Activated CD4-positive, alpha-beta T cell treated with anti-CD3 and anti-CD28 coated beads, Interleukin-2, amount 10 ng/mL, durations not matched to agents 7 days and 5 days (primary cell): ENCODE measurements around the gene MPPED1. TPM values are rescaled to one million over a fixed set of nuclear protein-coding genes. Genes with fewer than 3 reads are reported as not detected.

Experiments used
- CTCF ChIA-PET: fragments of 350-600 bp; sonication (Branson Sonifier 250); formaldehyde crosslinking; loops from one replicate; lab custom pipeline; 2021; ENCODE audit warnings: antibody characterized with exemption; lab: Charles Lee
- POLR2A ChIA-PET: fragments of 350-600 bp; sonication (Branson Sonifier 250); formaldehyde crosslinking; loops from one replicate; lab custom pipeline; 2021; ENCODE audit warnings: antibody characterized with exemption; lab: Charles Lee
- DNase-seq: peaks from one replicate; pipeline ENCODE4 v3.0.0-alpha.2; 2020
- H3K27ac Mint-ChIP-seq: one replicate; pipeline ENCODE4 v1.8.0; 2021; ENCODE audit warnings: mild to moderate bottlenecking, moderate library complexity, mixed read lengths
- H3K27me3 Mint-ChIP-seq: one replicate; pipeline ENCODE4 v1.8.0; 2021; ENCODE audit warnings: mixed read lengths
- H3K36me3 Mint-ChIP-seq: one replicate; pipeline ENCODE4 v1.8.0; 2021; ENCODE audit warnings: low read depth, mixed read lengths
- H3K4me1 Mint-ChIP-seq: one replicate; pipeline ENCODE4 v1.8.0; 2021; ENCODE audit warnings: mixed read lengths
- H3K4me3 Mint-ChIP-seq: one replicate; pipeline ENCODE4 v1.8.0; 2021; ENCODE audit warnings: mild to moderate bottlenecking, moderate library complexity, mixed read lengths
- H3K9me3 Mint-ChIP-seq: one replicate; pipeline ENCODE4 v1.8.0; 2021; ENCODE audit warnings: mixed read lengths
- total RNA-seq, 2 experiments: library from RNA; stranded (reverse); gene quantifications; one replicate each; pipeline ENCODE4 v1.2.3, GENCODE V29; 2021

The MPPED1 gene
- total RNA-seq, 2 experiments from 2014 or later: not detected

- Mint-ChIP-seq H3K27me3 (peaks cover 3% of the 10 kb centered on the region), H3K9me3 (no peaks in the 10 kb centered on the region), H3K36me3 (no peaks in the 10 kb centered on the region), H3K27ac (no peak overlapping the region), H3K4me1 (no peaks in the 10 kb centered on the region), H3K4me3 (no peak overlapping the region)
- no peak for DNase-seq
- ChIA-PET POLR2A (no interaction called here), CTCF (interaction anchor here (1.0 kb wide), 1 partner anchor 161 kb away, joined by 4 read pairs; no protein-coding TSS in a partner anchor)
Observed at GRCh38 chr22:43421046-43421665, 9.3 kb downstream of the MPPED1 start.

DNA sequence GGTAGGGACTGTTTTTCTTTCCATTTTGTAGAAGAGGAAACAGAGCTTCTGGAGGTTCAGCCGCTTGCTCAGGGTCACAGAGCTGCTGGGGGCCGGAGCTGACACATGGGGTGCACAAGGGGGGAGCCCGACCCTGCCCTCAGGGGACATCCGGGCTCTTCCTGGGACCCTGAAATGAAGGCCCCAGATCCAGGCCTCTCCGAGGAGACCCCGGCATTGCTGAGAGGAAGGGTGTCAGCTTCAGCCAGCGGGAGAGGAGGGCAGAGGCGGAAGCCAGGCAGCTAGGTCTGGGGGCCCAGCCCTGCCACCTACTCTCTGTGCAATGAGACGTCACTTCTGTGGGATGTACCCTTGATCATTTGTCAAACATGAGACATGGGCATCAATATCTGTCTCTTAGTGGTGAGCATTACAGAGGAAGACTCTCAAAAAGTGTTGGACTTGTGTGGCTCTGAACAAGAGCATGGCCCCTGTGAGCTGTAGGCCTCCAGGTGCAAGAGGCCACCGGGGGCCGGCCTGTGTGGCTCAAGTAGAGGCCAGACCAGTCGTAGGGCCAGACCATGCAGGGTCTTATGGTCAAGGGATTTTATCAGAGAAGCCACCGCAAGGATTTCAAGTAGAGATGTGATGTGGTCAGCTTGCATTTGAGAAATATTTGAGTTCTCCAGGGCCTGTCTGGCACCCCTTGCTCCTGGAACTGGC lies 10.3 kb downstream of the MPPED1 start:
- H3K9me3 Mint-ChIP-seq: no peaks in the 10 kb centered on the region
- no peak overlapping the region for H3K27ac Mint-ChIP-seq
- H3K4me1 Mint-ChIP-seq: no peaks in the 10 kb centered on the region
- no peak for DNase-seq
- no peaks in the 10 kb centered on the region for H3K27me3 Mint-ChIP-seq
- CTCF ChIA-PET: interaction anchor here (1.0 kb wide), 1 partner anchor 162 kb away, joined by 4 read pairs; no protein-coding TSS in a partner anchor
- no peak overlapping the region for H3K4me3 Mint-ChIP-seq
- POLR2A ChIA-PET: no interaction called here
- H3K36me3 Mint-ChIP-seq: no peaks in the 10 kb centered on the region

- Mint-ChIP-seq H3K36me3 (no peaks in the 10 kb centered on the region), H3K9me3 (no peaks in the 10 kb centered on the region), H3K4me3 (no peak overlapping the region), H3K27ac (no peak overlapping the region), H3K27me3 (no peaks in the 10 kb centered on the region), H3K4me1 (no peaks in the 10 kb centered on the region)
- ChIA-PET CTCF (no interaction called here), POLR2A (no interaction called here)
- DNase-seq: no peak
Observed at GRCh38 chr22:43423046-43423445, 11.2 kb downstream of the MPPED1 start.

DNA sequence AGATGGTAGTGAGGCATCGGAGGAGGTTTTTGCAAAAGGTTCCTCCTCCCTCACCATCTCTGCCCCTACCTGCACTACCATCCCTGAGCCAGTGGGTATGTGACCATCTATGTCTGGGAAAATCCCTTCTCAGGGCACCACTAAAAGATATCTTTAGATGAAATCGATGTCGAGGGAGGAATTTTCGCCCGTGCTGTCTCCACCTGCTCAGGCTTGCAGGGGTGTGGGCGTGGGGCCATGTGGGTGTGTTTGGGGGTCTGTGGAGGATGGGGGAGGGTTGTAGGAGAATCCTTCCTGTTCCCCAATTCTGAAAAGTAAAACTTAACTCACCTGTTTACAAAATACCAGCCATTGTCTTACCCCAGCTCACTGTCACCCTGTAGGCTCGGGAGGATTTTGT lies 12.4 kb downstream of the MPPED1 start:
- Mint-ChIP-seq H3K27me3 (no peaks in the 10 kb centered on the region), H3K4me1 (no peaks in the 10 kb centered on the region)

GRCh38 chr22:43424666-43425630 lies 13.1 kb downstream of the MPPED1 start:
- no peaks in the 10 kb centered on the region for H3K4me1 Mint-ChIP-seq
- no peaks in the 10 kb centered on the region for H3K36me3 Mint-ChIP-seq
- no peaks in the 10 kb centered on the region for H3K9me3 Mint-ChIP-seq
- H3K27me3 Mint-ChIP-seq: no peaks in the 10 kb centered on the region
- ChIA-PET CTCF (no interaction called here), POLR2A (no interaction called here)
- H3K4me3 Mint-ChIP-seq: no peak overlapping the region
- no peak overlapping the region for H3K27ac Mint-ChIP-seq
- DNase-seq: no peak

More for the DNA sequence above, 12.4 kb downstream of the MPPED1 start:
- CTCF ChIA-PET: no interaction called here
- Mint-ChIP-seq H3K4me3 (no peak overlapping the region), H3K27ac (no peak overlapping the region), H3K9me3 (no peaks in the 10 kb centered on the region), H3K36me3 (no peaks in the 10 kb centered on the region)
- POLR2A ChIA-PET: no interaction called here
- DNase-seq: no peak

DNA sequence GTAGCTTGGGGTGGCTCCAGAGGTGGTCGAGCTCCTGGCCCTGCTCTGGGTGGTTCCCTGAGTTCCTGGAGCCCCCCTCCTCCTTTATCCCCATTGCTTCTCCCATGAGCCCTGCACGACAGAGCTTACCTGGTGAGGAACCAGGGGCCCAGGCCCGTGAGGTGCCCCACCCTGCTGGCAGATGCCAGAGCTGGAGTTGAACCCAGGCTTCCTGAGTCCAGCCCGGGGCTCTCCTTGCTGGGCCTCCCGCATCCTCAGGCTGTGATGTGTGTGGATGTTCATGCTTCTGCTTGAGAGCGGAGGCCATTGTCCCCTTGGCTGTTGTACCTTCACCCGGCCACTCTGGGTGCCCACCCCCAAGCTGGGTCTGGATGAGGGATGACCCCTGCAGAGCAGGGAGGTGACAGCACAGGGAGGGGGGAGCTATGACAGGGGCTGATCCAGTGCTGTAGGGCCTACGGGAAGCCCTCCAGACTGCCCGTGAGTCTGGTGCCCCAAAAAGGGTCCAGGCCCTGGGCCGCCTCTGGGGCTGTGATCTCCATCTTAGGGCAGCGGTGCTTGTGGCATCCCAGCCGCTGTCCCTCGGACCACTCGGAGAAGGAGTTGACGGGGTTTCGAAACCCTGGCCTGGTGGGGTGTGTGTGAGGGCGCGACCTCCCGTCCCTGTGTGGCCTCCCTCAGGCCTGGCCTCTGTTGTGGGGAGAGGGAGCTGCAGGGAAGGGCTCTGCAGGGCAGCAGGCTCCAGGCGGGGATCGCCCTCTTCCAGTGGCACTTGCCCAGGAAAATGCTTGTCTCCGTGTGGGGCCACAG lies 14.4 kb downstream of the MPPED1 start:
- Mint-ChIP-seq H3K4me3 (no peak overlapping the region), H3K36me3 (no peaks in the 10 kb centered on the region), H3K4me1 (no peaks in the 10 kb centered on the region), H3K27ac (no peak overlapping the region), H3K9me3 (no peaks in the 10 kb centered on the region), H3K27me3 (no peaks in the 10 kb centered on the region)
- CTCF ChIA-PET: interaction anchor here (0.6 kb wide), 1 partner anchor 1168 kb away, joined by 3 read pairs; no protein-coding TSS in a partner anchor
- POLR2A ChIA-PET: no interaction called here
- DNase-seq: no peak

GRCh38 chr22:43426816-43427215 lies 15.0 kb downstream of the MPPED1 start:
- Mint-ChIP-seq H3K4me3 (no peak overlapping the region), H3K9me3 (no peaks in the 10 kb centered on the region), H3K36me3 (no peaks in the 10 kb centered on the region), H3K27ac (no peak overlapping the region), H3K4me1 (no peaks in the 10 kb centered on the region), H3K27me3 (peaks cover 5% of the 10 kb centered on the region)
- CTCF ChIA-PET: interaction anchor here (0.6 kb wide), 1 partner anchor 1168 kb away, joined by 3 read pairs; no protein-coding TSS in a partner anchor
- POLR2A ChIA-PET: no interaction called here
- DNase-seq: no peak

GRCh38 chr22:43427296-43428004 lies 15.6 kb downstream of the MPPED1 start:
- H3K4me1 Mint-ChIP-seq: no peaks in the 10 kb centered on the region
- no peak overlapping the region for H3K27ac Mint-ChIP-seq
- H3K27me3 Mint-ChIP-seq: peaks cover 5% of the 10 kb centered on the region
- H3K4me3 Mint-ChIP-seq: no peak overlapping the region
- POLR2A ChIA-PET: no interaction called here
- no peak for DNase-seq
- H3K36me3 Mint-ChIP-seq: no peaks in the 10 kb centered on the region
- CTCF ChIA-PET: no interaction called here
- no peaks in the 10 kb centered on the region for H3K9me3 Mint-ChIP-seq

DNA sequence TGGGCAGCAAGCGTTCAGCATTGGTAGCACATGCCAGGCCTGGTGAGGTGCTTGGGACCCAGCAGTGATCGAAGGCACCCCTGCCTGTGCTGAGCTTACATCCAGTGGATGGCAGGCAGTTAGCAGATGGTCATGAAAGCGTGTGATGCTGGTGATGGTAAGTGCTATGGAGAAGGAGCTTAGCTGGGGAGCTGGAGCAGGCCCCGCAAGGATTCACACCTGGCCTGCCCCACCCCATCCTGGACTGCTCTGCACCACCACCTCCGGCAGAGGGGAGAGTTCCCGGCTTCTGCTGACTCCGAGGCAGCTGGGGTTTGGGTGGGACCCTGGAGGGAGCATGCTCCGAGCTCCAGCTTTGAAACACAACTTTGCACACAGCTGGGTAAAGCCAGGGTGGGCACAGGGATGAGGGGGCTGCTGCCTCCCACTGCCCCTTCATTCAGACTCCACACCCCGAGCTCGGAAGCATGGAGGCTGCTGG lies 16.2 kb downstream of the MPPED1 start:
- Mint-ChIP-seq H3K27ac (no peak overlapping the region), H3K27me3 (peaks cover 5% of the 10 kb centered on the region), H3K4me3 (no peak overlapping the region), H3K36me3 (no peaks in the 10 kb centered on the region), H3K4me1 (no peaks in the 10 kb centered on the region), H3K9me3 (no peaks in the 10 kb centered on the region)
- CTCF ChIA-PET: no interaction called here
- no peak for DNase-seq
- POLR2A ChIA-PET: no interaction called here

- Mint-ChIP-seq H3K4me1 (no peaks in the 10 kb centered on the region), H3K27me3 (peaks cover 7% of the 10 kb centered on the region), H3K27ac (no peak overlapping the region), H3K4me3 (no peak overlapping the region), H3K36me3 (no peaks in the 10 kb centered on the region), H3K9me3 (no peaks in the 10 kb centered on the region)
- no peak for DNase-seq
- POLR2A ChIA-PET: no interaction called here
- CTCF ChIA-PET: no interaction called here
Observed at GRCh38 chr22:43428521-43428920, 16.7 kb downstream of the MPPED1 start.

GRCh38 chr22:43429426-43429825 lies 17.6 kb downstream of the MPPED1 start:
- CTCF ChIA-PET: no interaction called here
- Mint-ChIP-seq H3K36me3 (no peaks in the 10 kb centered on the region), H3K27ac (no peak overlapping the region), H3K9me3 (no peaks in the 10 kb centered on the region), H3K27me3 (peaks cover 7% of the 10 kb centered on the region), H3K4me1 (no peaks in the 10 kb centered on the region), H3K4me3 (no peak overlapping the region)
- no peak for DNase-seq
- POLR2A ChIA-PET: no interaction called here
